Tibial nerve (tissue), 4 donors: ENCODE results near the gene LUC7L2. TPM values are rescaled to one million over a fixed set of nuclear protein-coding genes. Genes with fewer than 3 reads are reported as not detected.

Experiments
- DNase-seq, 2 donors: peaks; one replicate each; pipeline ENCODE4 v3.0.0-alpha.2; 2019; ENCODE audit warnings: low spot score in 2 of 2
- H3K27ac ChIP-seq, 4 donors: fragments of 200-600 bp; sonication (generic) in 3 of 4; one replicate each; pipeline ENCODE4 v1.5.1; 2017 to 2019; ENCODE audit warnings: mild to moderate bottlenecking in 1 of 4
- H3K27me3 ChIP-seq, 2 donors: fragments of 200-600 bp; sonication (generic) in 1 of 2; one replicate each; pipeline versions ENCODE4 v1.5.1 to v1.6.0; 2017 to 2019
- H3K36me3 ChIP-seq, 3 donors: fragments of 200-600 bp; sonication (generic); one replicate each; pipeline ENCODE4 v1.5.1; 2018 to 2019
- H3K4me1 ChIP-seq, 4 donors: fragments of 200-600 bp; sonication (generic) in 3 of 4; one replicate each; pipeline ENCODE4 v1.5.1; 2017 to 2019
- H3K4me3 ChIP-seq, 4 donors: fragments of 200-600 bp; sonication (generic) in 3 of 4; one replicate each; pipeline ENCODE4 v1.5.1; 2017 to 2019; ENCODE audit warnings: mild to moderate bottlenecking in 1 of 4, moderate library complexity in 1 of 4
- H3K9me3 ChIP-seq, 4 donors: fragments of 200-600 bp; sonication (generic) in 3 of 4; one replicate each; pipeline ENCODE4 v1.5.1; 2017 to 2019
- CTCF ChIP-seq, 5 experiments: fragments of 200-600 bp in 3 of 5; fragments of 450-650 bp in 2 of 5; sonication (generic) in 3 of 5; IDR thresholded peaks; one replicate each; pipeline ENCODE4 v1.5.1; 2016 to 2019; ENCODE audit warnings: antibody characterized with exemption in 5 of 5, mild to moderate bottlenecking in 3 of 5, moderate library complexity in 2 of 5
- EP300 ChIP-seq, 2 donors: sonication (generic); formaldehyde crosslinking; IDR thresholded peaks; one replicate each; pipeline ENCODE4 v1.6.1; 2017; ENCODE audit warnings: antibody characterized with exemption in 2 of 2, mild to moderate bottlenecking in 1 of 2
- POLR2A ChIP-seq, 2 donors: fragments of 450-650 bp; IDR thresholded peaks; one replicate each; pipeline ENCODE4 v1.6.1; 2017; ENCODE audit warnings: antibody characterized with exemption in 2 of 2, mild to moderate bottlenecking in 2 of 2, moderate library complexity in 2 of 2
- WGBS, 2 donors: methylation state at CpG; one replicate each; pipeline ENCODE4 v1.1.5; 2018; 5-methylcytosine and 5-hydroxymethylcytosine counted together
- total RNA-seq, 4 donors: library from RNA; depleted of rRNA; stranded (reverse); fragments of >200 nt; gene quantifications; one replicate each; pipeline ENCODE4 v1.1.0, GENCODE V29; 2016

The LUC7L2 gene
- total RNA-seq, 4 donors from 2014 or later, result 76.2 to 107 (median 102) TPM

GRCh38 chr7:139387594-139387993 lies 27.9 kb downstream of the LUC7L2 start:
- 87 to 88% methylated on average over 5 of the region's 5 CpGs for WGBS, 2 donors
- H3K9me3 ChIP-seq, result no peaks in the 10 kb centered on the region
- H3K36me3 ChIP-seq, result peaks cover 0 to 75% (median 0%) of the 10 kb centered on the region in 3 donors
- TF ChIP-seq CTCF (IDR thresholded peaks at IDR 0.05), result no peak
- no peak for TF ChIP-seq POLR2A (IDR thresholded peaks at IDR 0.05)
- TF ChIP-seq EP300 (IDR thresholded peaks at IDR 0.05), result no peak
- H3K27ac ChIP-seq, result no peak overlapping the region
- H3K27me3 ChIP-seq, result no peaks in the 10 kb centered on the region
- no peak for DNase-seq
- H3K4me3 ChIP-seq, result no peak overlapping the region
- H3K4me1 ChIP-seq, result peaks cover 0 to 8% (median 0%) of the 10 kb centered on the region in 4 donors

DNA sequence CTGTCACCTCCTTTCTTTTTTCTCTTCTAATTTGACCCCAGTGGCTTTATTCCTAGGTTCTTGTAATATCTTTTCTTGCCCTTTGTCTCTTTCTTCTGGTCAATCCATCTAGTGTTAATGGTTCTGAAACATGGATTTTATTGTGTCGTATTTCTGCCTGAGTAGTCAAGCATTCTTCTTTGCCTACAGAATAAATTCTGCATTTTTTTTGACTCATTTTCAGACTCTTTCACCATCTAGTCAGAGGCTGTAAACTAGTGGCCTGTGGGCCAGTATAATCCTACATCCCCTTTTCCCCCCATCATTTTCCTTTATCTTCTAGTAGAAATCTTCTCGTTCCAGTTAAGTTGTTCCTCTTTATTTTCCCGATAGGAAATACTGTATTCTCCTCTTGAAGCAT lies 29.4 kb downstream of the LUC7L2 start:
- Histone ChIP-seq H3K9me3 (no peaks in the 10 kb centered on the region), H3K4me1 (peaks cover 0 to 7% (median 0%) of the 10 kb centered on the region in 4 donors), H3K4me3 (no peak overlapping the region), H3K27me3 (no peaks in the 10 kb centered on the region), H3K27ac (no peak overlapping the region), H3K36me3 (peaks cover 0 to 70% (median 0%) of the 10 kb centered on the region in 3 donors)
- WGBS, 2 donors, result 78 to 79% methylated on average over 3 of the region's 3 CpGs
- DNase-seq, result no peak
- TF ChIP-seq POLR2A (IDR thresholded peaks at IDR 0.05), result no peak
- no peak for TF ChIP-seq EP300 (IDR thresholded peaks at IDR 0.05)
- TF ChIP-seq CTCF (IDR thresholded peaks at IDR 0.05), result no peak

DNA sequence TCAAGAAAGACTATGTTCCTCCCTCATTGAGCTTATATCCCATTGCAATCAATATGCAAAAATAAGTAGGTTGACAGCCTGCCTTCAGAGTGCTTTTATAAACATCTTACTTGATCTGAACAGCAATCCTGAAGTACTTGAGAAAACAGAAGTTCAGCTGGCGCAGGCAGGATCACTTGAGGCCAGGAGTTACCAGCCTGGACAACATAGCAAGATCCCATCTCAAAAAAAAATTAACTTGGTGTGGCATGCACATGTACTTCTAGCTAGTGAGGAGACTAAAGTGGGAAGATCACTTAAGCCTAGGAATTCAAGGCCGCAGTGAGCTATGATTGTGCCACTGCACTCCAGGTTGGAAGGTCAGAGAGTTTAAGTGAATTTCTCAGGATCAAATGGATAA lies 30.1 kb downstream of the LUC7L2 start:
- DNase-seq, result no peak

GRCh38 chr7:139393621-139394211 lies 34.0 kb downstream of the LUC7L2 start:
- Histone ChIP-seq H3K27ac (no peak overlapping the region), H3K4me1 (peaks cover 0 to 24% (median 9%) of the 10 kb centered on the region in 4 donors), H3K4me3 (no peak overlapping the region), H3K27me3 (no peaks in the 10 kb centered on the region), H3K36me3 (peaks cover 0 to 49% (median 0%) of the 10 kb centered on the region in 3 donors), H3K9me3 (no peaks in the 10 kb centered on the region)
- DNase-seq, result no peak
- no peak for TF ChIP-seq CTCF (IDR thresholded peaks at IDR 0.05)
- no peak for TF ChIP-seq EP300 (IDR thresholded peaks at IDR 0.05)
- TF ChIP-seq POLR2A (IDR thresholded peaks at IDR 0.05), result no peak
- 100% methylated on average over 1 of the region's 1 CpG for WGBS, 2 donors

More for the DNA sequence above, 30.1 kb downstream of the LUC7L2 start:
- Histone ChIP-seq H3K9me3 (no peaks in the 10 kb centered on the region), H3K27me3 (no peaks in the 10 kb centered on the region), H3K27ac (no peak overlapping the region), H3K36me3 (peaks cover 0 to 70% (median 0%) of the 10 kb centered on the region in 3 donors), H3K4me3 (no peak overlapping the region), H3K4me1 (peaks cover 0 to 11% (median 0%) of the 10 kb centered on the region in 4 donors)
- no peak for TF ChIP-seq CTCF (IDR thresholded peaks at IDR 0.05)
- TF ChIP-seq EP300 (IDR thresholded peaks at IDR 0.05), result no peak
- no peak for TF ChIP-seq POLR2A (IDR thresholded peaks at IDR 0.05)
- 98 to 100% methylated on average over 2 of the region's 2 CpGs for WGBS, 2 donors

- H3K4me3 ChIP-seq, result no peak overlapping the region
- H3K27me3 ChIP-seq, result no peaks in the 10 kb centered on the region
- H3K27ac ChIP-seq, result no peak overlapping the region
- H3K9me3 ChIP-seq, result no peaks in the 10 kb centered on the region
- WGBS, 2 donors, result 90 to 91% methylated on average over 3 of the region's 3 CpGs
- peaks cover 0 to 24% (median 9%) of the 10 kb centered on the region in 4 donors for H3K4me1 ChIP-seq
- no peak for DNase-seq
- H3K36me3 ChIP-seq, result peaks cover 0 to 55% (median 0%) of the 10 kb centered on the region in 3 donors
- no peak for TF ChIP-seq CTCF (IDR thresholded peaks at IDR 0.05)
- no peak for TF ChIP-seq POLR2A (IDR thresholded peaks at IDR 0.05)
- TF ChIP-seq EP300 (IDR thresholded peaks at IDR 0.05), result no peak
Observed at GRCh38 chr7:139394540-139394939, 34.8 kb downstream of the LUC7L2 start.
